Measurements from ENCODE around the gene IFT43.

DNA sequence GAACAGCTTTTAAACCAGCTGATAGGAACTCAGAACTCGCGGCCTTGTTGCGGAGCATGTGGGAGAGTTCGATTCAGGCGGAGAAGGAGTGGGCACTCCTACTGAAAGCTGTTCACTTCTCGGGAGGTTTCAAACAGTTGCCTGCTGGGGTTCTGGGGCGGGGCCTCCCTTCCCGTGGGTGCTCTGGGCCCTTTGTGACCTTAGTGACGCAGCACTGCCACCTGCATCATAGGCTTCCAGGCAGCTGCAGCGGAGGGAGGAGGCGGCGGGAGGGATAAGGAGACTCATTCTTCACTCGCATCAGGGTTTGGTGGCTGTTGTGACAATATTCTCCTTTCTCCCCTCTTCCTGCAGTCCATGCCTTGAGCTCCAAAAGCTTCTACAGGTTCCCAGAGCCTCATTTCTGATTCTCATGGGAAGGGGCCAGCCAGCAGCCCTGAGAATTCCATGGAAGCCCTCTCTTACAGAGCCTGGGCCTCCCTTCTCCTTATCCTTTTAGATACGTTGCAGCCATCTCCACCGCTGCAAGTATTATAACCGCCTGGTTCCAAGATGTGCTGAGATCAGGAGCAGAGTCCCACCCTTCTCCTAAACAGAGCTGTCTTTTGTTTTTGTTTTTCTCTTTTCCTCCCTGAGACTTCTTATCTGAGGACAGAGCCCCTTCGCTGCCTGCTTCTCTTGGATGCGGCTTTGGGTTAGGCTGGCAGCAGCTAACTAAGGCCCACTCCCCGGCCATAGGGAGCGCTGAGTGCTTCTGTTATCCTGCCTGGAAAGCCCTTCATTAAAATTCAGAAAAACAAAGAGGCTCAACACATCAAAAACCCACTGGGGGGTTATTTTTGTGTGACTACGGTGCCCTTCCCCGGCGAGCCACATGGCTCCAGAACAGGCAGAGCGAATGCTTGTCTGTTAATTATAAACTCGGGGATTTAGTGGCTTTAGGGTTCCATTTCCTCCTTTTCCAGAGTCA is 98.5 kb downstream of the IFT43 start:
- TF ChIP-seq HDAC6 (IDR thresholded peaks at IDR 0.05; ENCODE audit: unreplicated experiment) (no peak), CTCF (IDR thresholded peaks at IDR 0.05 in 2 of 3, conservative IDR thresholded peaks at IDR 0.05 in 1 of 3; ENCODE audit: control insufficient read depth in 2 of 3, extremely low read depth in 1 of 3, insufficient read depth in 1 of 3, low read depth in 3 of 3, low read length in 3 of 3) (no peak), NBN (IDR thresholded peaks at IDR 0.05) (no peak), HDAC2 (IDR thresholded peaks at IDR 0.05) (no peak), KDM1A (IDR thresholded peaks at IDR 0.05; ENCODE audit: borderline replicate concordance) (no peak)
